DOHH2 (cell line): ENCODE measurements around the gene HLA-DRA.

ENCODE experiments used
- H3F3A ChIP-seq: fragments of 200-600 bp; sonication (generic), shearing (Covaris generic); 2 replicates; pipeline ENCODE4 v1.6.0; 2016; ENCODE audit warnings: antibody characterized with exemption, mild to moderate bottlenecking; ENCODE audit not compliant: control insufficient read depth, insufficient read depth
- H3K27ac ChIP-seq: fragments of 200-600 bp; sonication (generic); 2 replicates; pipeline ENCODE4 v1.5.1; 2014; ENCODE audit warnings: low read depth, mild to moderate bottlenecking, low read length, moderate library complexity
- H3K27me3 ChIP-seq: fragments of 200-600 bp; sonication (generic); 2 replicates; pipeline ENCODE4 v1.6.1; 2014; ENCODE audit warnings: mild to moderate bottlenecking, low read length, mixed read lengths; ENCODE audit not compliant: control insufficient read depth
- H3K36me3 ChIP-seq: fragments of 200-600 bp; sonication (generic); 2 replicates; pipeline ENCODE4 v1.6.1; 2014; ENCODE audit warnings: mild to moderate bottlenecking, low read length, moderate library complexity, mixed read lengths; ENCODE audit not compliant: control insufficient read depth
- H3K4me1 ChIP-seq: fragments of 200-600 bp; sonication (generic); 2 replicates; pipeline ENCODE4 v1.6.1; 2014; ENCODE audit warnings: mild to moderate bottlenecking, low read length, mixed read lengths; ENCODE audit not compliant: control insufficient read depth
- H3K4me2 ChIP-seq: fragments of 200-600 bp; sonication (generic); 2 replicates; pipeline ENCODE4 v1.6.0; 2014; ENCODE audit warnings: mild to moderate bottlenecking, low read length, moderate library complexity
- H3K4me3 ChIP-seq: fragments of 200-600 bp; sonication (generic); 2 replicates; pipeline ENCODE4 v1.5.1; 2014; ENCODE audit warnings: mild to moderate bottlenecking, low read length, mixed read lengths
- H3K79me2 ChIP-seq: fragments of 200-600 bp; sonication (generic); 2 replicates; pipeline ENCODE4 v1.6.1; 2014; ENCODE audit warnings: mild to moderate bottlenecking, low read length, mixed read lengths; ENCODE audit not compliant: control insufficient read depth
- H3K9me2 ChIP-seq: fragments of 200-600 bp; sonication (generic); replicated peaks from 2 replicates; pipeline ENCODE4 v1.6.1; 2014; ENCODE audit warnings: mild to moderate bottlenecking, low read length, mixed read lengths; ENCODE audit not compliant: control insufficient read depth
- H3K9me3 ChIP-seq: fragments of 200-600 bp; sonication (generic); 2 replicates; pipeline ENCODE4 v1.6.1; 2014; ENCODE audit warnings: antibody characterized with exemption, low read length, mixed read lengths; ENCODE audit not compliant: control insufficient read depth, insufficient read depth
- H4K20me1 ChIP-seq: fragments of 200-600 bp; sonication (generic); 2 replicates; pipeline ENCODE4 v1.6.0; 2014; ENCODE audit warnings: low read depth, mild to moderate bottlenecking, antibody characterized with exemption, low read length, moderate library complexity; ENCODE audit not compliant: control insufficient read depth, insufficient read depth
- EZH2phosphoT487 ChIP-seq: fragments of 200-600 bp; sonication (generic); IDR thresholded peaks from 2 replicates; pipeline ENCODE4 v1.6.1; 2017; ENCODE audit warnings: borderline replicate concordance, mild to moderate bottlenecking, antibody characterized with exemption, low read length, moderate library complexity, mixed read lengths
- TF ChIP-seq, protein P1 (sequence below): fragments of 200-600 bp; sonication (generic); IDR thresholded peaks from one replicate; pipeline ENCODE4 v1.5.1; 2014; ENCODE audit warnings: antibody characterized with exemption, mild to moderate bottlenecking, low read depth, low read length; ENCODE audit not compliant: poor library complexity, severe bottlenecking

HLA-DRA gene

DNA sequence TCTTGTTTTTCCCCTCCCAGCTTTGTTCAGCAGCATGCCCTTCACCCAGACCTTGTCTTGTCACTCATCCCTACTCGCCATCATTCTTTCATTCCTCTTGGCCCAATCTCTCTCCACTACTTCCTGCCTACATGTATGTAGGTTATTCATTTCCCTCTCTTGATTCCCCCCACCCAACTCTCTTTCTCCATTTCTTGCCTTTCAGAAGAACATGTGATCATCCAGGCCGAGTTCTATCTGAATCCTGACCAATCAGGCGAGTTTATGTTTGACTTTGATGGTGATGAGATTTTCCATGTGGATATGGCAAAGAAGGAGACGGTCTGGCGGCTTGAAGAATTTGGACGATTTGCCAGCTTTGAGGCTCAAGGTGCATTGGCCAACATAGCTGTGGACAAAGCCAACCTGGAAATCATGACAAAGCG lies 2.6 kb downstream of the HLA-DRA start:
- Histone ChIP-seq H3K79me2 (peaks cover 32% of the 10 kb centered on the region), H3K36me3 (peaks cover 57% of the 10 kb centered on the region), H3F3A (peaks cover 29% of the 10 kb centered on the region), H3K4me1 (peaks cover 51% of the 10 kb centered on the region), H4K20me1 (no peaks in the 10 kb centered on the region), H3K9me2 (no peaks in the 10 kb centered on the region), H3K4me3 (peak overlapping the region; percentile 100), H3K4me2 (peak overlapping the region; percentile 56), H3K27me3 (no peaks in the 10 kb centered on the region), H3K27ac (no peak overlapping the region), H3K9me3 (no peaks in the 10 kb centered on the region)
- no peak for TF ChIP-seq EZH2phosphoT487
- TF ChIP-seq, protein P1, sequence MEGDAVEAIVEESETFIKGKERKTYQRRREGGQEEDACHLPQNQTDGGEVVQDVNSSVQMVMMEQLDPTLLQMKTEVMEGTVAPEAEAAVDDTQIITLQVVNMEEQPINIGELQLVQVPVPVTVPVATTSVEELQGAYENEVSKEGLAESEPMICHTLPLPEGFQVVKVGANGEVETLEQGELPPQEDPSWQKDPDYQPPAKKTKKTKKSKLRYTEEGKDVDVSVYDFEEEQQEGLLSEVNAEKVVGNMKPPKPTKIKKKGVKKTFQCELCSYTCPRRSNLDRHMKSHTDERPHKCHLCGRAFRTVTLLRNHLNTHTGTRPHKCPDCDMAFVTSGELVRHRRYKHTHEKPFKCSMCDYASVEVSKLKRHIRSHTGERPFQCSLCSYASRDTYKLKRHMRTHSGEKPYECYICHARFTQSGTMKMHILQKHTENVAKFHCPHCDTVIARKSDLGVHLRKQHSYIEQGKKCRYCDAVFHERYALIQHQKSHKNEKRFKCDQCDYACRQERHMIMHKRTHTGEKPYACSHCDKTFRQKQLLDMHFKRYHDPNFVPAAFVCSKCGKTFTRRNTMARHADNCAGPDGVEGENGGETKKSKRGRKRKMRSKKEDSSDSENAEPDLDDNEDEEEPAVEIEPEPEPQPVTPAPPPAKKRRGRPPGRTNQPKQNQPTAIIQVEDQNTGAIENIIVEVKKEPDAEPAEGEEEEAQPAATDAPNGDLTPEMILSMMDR, result no peak

DNA sequence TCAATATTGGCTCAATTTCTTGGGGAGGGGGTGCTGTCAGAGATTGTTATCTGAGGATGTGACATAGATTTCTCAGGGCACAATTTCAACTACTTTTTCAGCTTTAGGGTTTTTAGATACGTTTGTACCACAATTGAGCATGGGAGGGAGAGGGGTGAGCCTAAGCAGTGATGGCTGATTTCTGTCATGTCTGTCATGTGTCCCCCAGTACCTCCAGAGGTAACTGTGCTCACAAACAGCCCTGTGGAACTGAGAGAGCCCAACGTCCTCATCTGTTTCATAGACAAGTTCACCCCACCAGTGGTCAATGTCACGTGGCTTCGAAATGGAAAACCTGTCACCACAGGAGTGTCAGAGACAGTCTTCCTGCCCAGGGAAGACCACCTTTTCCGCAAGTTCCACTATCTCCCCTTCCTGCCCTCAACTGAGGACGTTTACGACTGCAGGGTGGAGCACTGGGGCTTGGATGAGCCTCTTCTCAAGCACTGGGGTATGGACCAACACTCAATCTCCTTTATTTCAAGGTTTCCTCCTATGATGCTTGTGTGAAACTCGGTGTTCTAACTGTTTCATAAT lies 3.4 kb downstream of the HLA-DRA start:
- H3K79me2 ChIP-seq, result peaks cover 32% of the 10 kb centered on the region
- H3K4me1 ChIP-seq, result peaks cover 43% of the 10 kb centered on the region
- TF ChIP-seq, protein P1, result no peak
- no peak for TF ChIP-seq EZH2phosphoT487
- H3K4me2 ChIP-seq, result peak overlapping the region; percentile 56; the same call in 1 of the 2 replicates
- H3K9me3 ChIP-seq, result no peaks in the 10 kb centered on the region
- no peaks in the 10 kb centered on the region for H3K9me2 ChIP-seq
- peaks cover 32% of the 10 kb centered on the region for H3F3A ChIP-seq
- H3K36me3 ChIP-seq, result peaks cover 57% of the 10 kb centered on the region
- H3K4me3 ChIP-seq, result no peak overlapping the region
- H4K20me1 ChIP-seq, result no peaks in the 10 kb centered on the region
- H3K27me3 ChIP-seq, result no peaks in the 10 kb centered on the region
- no peak overlapping the region for H3K27ac ChIP-seq

DNA sequence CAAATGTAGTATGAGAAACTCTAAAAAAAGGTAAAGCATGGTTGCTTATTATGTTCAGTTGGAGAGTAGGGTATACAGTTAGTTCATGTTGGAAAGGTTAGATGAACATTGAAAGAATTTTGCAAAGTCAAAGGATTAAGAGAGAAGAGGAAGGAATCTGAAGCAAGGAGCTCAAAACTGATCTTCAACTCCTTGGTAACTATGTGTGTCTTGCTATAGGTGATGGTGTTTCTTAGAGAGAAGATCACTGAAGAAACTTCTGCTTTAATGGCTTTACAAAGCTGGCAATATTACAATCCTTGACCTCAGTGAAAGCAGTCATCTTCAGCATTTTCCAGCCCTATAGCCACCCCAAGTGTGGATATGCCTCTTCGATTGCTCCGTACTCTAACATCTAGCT lies 4.7 kb downstream of the HLA-DRA start:
- H3K4me3 ChIP-seq, result no peak overlapping the region
- TF ChIP-seq, protein P1, result no peak
- no peak overlapping the region for H3K4me2 ChIP-seq
- H3K9me3 ChIP-seq, result no peaks in the 10 kb centered on the region
- peaks cover 32% of the 10 kb centered on the region for H3K4me1 ChIP-seq
- H4K20me1 ChIP-seq, result no peaks in the 10 kb centered on the region
- H3K27me3 ChIP-seq, result no peaks in the 10 kb centered on the region
- H3F3A ChIP-seq, result peaks cover 32% of the 10 kb centered on the region
- peaks cover 57% of the 10 kb centered on the region for H3K36me3 ChIP-seq
- no peak overlapping the region for H3K27ac ChIP-seq
- no peaks in the 10 kb centered on the region for H3K9me2 ChIP-seq
- peaks cover 32% of the 10 kb centered on the region for H3K79me2 ChIP-seq
